OCI-LY3 (cell line): Measurements from ENCODE around the gene NVL.

Experiments used
- H2AFZ ChIP-seq: fragments of 200-600, 300-600 bp; shearing (Covaris generic); 2 replicates; pipeline ENCODE4 v1.6.0; 2014; ENCODE audit warnings: antibody characterized with exemption, low read depth, low read length
- H3K27ac ChIP-seq: fragments of 200-600, 300-600 bp; sonication (generic); 2 replicates; pipeline ENCODE4 v1.5.1; 2014; ENCODE audit warnings: mild to moderate bottlenecking, low read length, moderate library complexity, mixed read lengths
- H3K27me3 ChIP-seq: fragments of 200-600, 300-600 bp; sonication (generic); 2 replicates; pipeline ENCODE4 v1.6.1; 2014; ENCODE audit warnings: low read depth, low read length, mixed read lengths
- H3K36me3 ChIP-seq: fragments of 200-600, 300-600 bp; sonication (generic); replicated peaks from 2 replicates; pipeline ENCODE3; 2014; ENCODE audit warnings: low read depth, low read length, mixed read lengths
- H3K4me1 ChIP-seq: fragments of 300-600, 200-600 bp; sonication (generic); 2 replicates; pipeline ENCODE4 v1.6.1; 2014; ENCODE audit warnings: low read length, mixed read lengths
- H3K4me2 ChIP-seq: fragments of 200-600, 300-600 bp; sonication (generic); 2 replicates; pipeline ENCODE4 v1.6.1; 2014; ENCODE audit warnings: low read length, mixed read lengths
- H3K4me3 ChIP-seq: fragments of 300-600, 200-600 bp; sonication (generic); 2 replicates; pipeline ENCODE4 v1.5.1; 2014; ENCODE audit warnings: antibody characterized with exemption, mild to moderate bottlenecking, low read length, moderate library complexity
- H3K79me2 ChIP-seq: fragments of 300-600, 200-600 bp; shearing (Covaris generic); 2 replicates; pipeline ENCODE4 v1.6.1; 2014; ENCODE audit warnings: mild to moderate bottlenecking, low read length, mixed read lengths
- H3K9ac ChIP-seq: fragments of 300-600, 200-600 bp; shearing (Covaris generic); 2 replicates; pipeline ENCODE4 v1.6.0; 2014; ENCODE audit warnings: mild to moderate bottlenecking, low read length, moderate library complexity
- H3K9me3 ChIP-seq: fragments of 200-600, 300-600 bp; shearing (Covaris generic); 2 replicates; pipeline ENCODE4 v1.6.1; 2014; ENCODE audit warnings: low read length, mixed read lengths; ENCODE audit not compliant: insufficient read depth
- H4K20me1 ChIP-seq: fragments of 200-600, 300-600 bp; sonication (generic); 2 replicates; pipeline ENCODE4 v1.6.1; 2016; ENCODE audit warnings: low read length, mixed read lengths; ENCODE audit not compliant: insufficient read depth
- CTCF ChIP-seq: fragments of 200-600, 300-600 bp; sonication (generic); IDR thresholded peaks from 2 replicates; pipeline ENCODE4 v1.5.1; 2014; ENCODE audit warnings: antibody characterized with exemption, low read length, low read depth
- EZH2phosphoT487 ChIP-seq: fragments of 200-600 bp; shearing (Covaris generic); IDR thresholded peaks from 2 replicates; pipeline ENCODE4 v1.6.1; 2018; ENCODE audit warnings: antibody characterized with exemption, mixed run types, low read depth

The NVL gene

GRCh38 chr1:224180783-224181452 lies 149.1 kb downstream of the NVL start:
- no peak overlapping the region for H3K9ac ChIP-seq
- H3K4me1 ChIP-seq: peaks cover 28% of the 10 kb centered on the region
- TF ChIP-seq CTCF (no peak), EZH2phosphoT487 (no peak)
- H3K9me3 ChIP-seq: no peaks in the 10 kb centered on the region
- no peak overlapping the region for H3K4me3 ChIP-seq
- peaks cover 12% of the 10 kb centered on the region for H3K36me3 ChIP-seq
- H3K4me2 ChIP-seq: no peak overlapping the region
- H2AFZ ChIP-seq: no peak overlapping the region
- peaks cover 19% of the 10 kb centered on the region for H4K20me1 ChIP-seq
- H3K27me3 ChIP-seq: peaks cover 10% of the 10 kb centered on the region
- H3K79me2 ChIP-seq: peaks cover 28% of the 10 kb centered on the region
- H3K27ac ChIP-seq: no peak overlapping the region

GRCh38 chr1:224178894-224179293 lies 151.1 kb downstream of the NVL start:
- H3K4me3 ChIP-seq: no peak overlapping the region
- H3K27ac ChIP-seq: no peak overlapping the region
- no peak overlapping the region for H3K9ac ChIP-seq
- TF ChIP-seq EZH2phosphoT487 (no peak), CTCF (no peak)
- no peaks in the 10 kb centered on the region for H4K20me1 ChIP-seq
- H3K9me3 ChIP-seq: no peaks in the 10 kb centered on the region
- peaks cover 8% of the 10 kb centered on the region for H3K79me2 ChIP-seq
- H3K27me3 ChIP-seq: peaks cover 10% of the 10 kb centered on the region
- H3K4me1 ChIP-seq: peaks cover 13% of the 10 kb centered on the region
- no peaks in the 10 kb centered on the region for H3K36me3 ChIP-seq
- H2AFZ ChIP-seq: no peak overlapping the region
- no peak overlapping the region for H3K4me2 ChIP-seq

GRCh38 chr1:224177356-224177999 lies 152.5 kb downstream of the NVL start:
- Histone ChIP-seq H3K4me1 (peaks cover 13% of the 10 kb centered on the region), H2AFZ (no peak overlapping the region), H3K9ac (no peak overlapping the region), H3K4me2 (no peak overlapping the region), H3K4me3 (no peak overlapping the region), H3K27me3 (peaks cover 18% of the 10 kb centered on the region), H3K27ac (no peak overlapping the region), H3K9me3 (no peaks in the 10 kb centered on the region), H3K36me3 (no peaks in the 10 kb centered on the region), H4K20me1 (no peaks in the 10 kb centered on the region), H3K79me2 (no peaks in the 10 kb centered on the region)
- no peak for TF ChIP-seq EZH2phosphoT487
- no peak for TF ChIP-seq CTCF
